ENCODE measurements around the gene PRLH.

The PRLH gene

DNA sequence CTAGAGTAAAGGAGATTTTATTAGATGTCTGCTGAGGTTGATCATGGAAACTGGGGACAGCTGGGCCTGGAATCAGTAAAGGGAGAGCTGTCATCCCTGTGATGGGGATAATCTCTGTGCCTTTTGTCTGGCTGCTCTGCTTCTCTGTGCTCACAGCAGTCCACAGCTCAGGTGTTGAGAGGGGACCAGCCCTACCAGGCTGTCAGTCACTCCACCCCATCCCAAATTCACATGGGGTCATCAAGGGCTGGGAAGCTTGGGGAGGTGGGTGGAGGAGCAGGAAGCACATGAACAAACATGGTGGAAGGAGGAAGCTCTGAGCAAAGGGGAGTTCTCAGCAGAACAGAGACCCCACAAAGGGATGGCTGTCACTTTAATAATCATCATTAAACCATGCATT lies 47.3 kb downstream of the PRLH start:
- no peaks in the 10 kb centered on the region for H3K27me3 ChIP-seq (ENCODE audit: insufficient read depth, poor library complexity, severe bottlenecking)
- H3K4me3 ChIP-seq (ENCODE audit: severe bottlenecking) = no peak overlapping the region
- H3K4me1 ChIP-seq (ENCODE audit: insufficient read depth, poor library complexity, severe bottlenecking) = no peaks in the 10 kb centered on the region
- no peaks in the 10 kb centered on the region for H3K9me3 ChIP-seq (ENCODE audit: severe bottlenecking)
- DNase-seq (ENCODE audit: low spot score) (no peak), ATAC-seq (ENCODE audit: low read depth) (no peak)
- H3K36me3 ChIP-seq (ENCODE audit: low read depth) = no peaks in the 10 kb centered on the region
- no peak for TF ChIP-seq CTCF (IDR thresholded peaks at IDR 0.05; ENCODE audit: poor library complexity, severe bottlenecking)
- H3K27ac ChIP-seq (ENCODE audit: poor library complexity, severe bottlenecking) = no peak overlapping the region

- TF ChIP-seq CTCF (IDR thresholded peaks at IDR 0.05; ENCODE audit: poor library complexity, severe bottlenecking) = no peak
- H3K4me1 ChIP-seq (ENCODE audit: insufficient read depth, poor library complexity, severe bottlenecking) = no peaks in the 10 kb centered on the region
- H3K36me3 ChIP-seq (ENCODE audit: low read depth) = no peaks in the 10 kb centered on the region
- ATAC-seq (ENCODE audit: low read depth) = no peak
- no peak overlapping the region for H3K4me3 ChIP-seq (ENCODE audit: severe bottlenecking)
- H3K27me3 ChIP-seq (ENCODE audit: insufficient read depth, poor library complexity, severe bottlenecking) = no peaks in the 10 kb centered on the region
- no peaks in the 10 kb centered on the region for H3K9me3 ChIP-seq (ENCODE audit: severe bottlenecking)
- no peak overlapping the region for H3K27ac ChIP-seq (ENCODE audit: poor library complexity, severe bottlenecking)
- no peak for DNase-seq (ENCODE audit: low spot score)
These were observed 47.9 kb downstream of the PRLH start for GRCh38 chr2:237614151-237614720.

DNA sequence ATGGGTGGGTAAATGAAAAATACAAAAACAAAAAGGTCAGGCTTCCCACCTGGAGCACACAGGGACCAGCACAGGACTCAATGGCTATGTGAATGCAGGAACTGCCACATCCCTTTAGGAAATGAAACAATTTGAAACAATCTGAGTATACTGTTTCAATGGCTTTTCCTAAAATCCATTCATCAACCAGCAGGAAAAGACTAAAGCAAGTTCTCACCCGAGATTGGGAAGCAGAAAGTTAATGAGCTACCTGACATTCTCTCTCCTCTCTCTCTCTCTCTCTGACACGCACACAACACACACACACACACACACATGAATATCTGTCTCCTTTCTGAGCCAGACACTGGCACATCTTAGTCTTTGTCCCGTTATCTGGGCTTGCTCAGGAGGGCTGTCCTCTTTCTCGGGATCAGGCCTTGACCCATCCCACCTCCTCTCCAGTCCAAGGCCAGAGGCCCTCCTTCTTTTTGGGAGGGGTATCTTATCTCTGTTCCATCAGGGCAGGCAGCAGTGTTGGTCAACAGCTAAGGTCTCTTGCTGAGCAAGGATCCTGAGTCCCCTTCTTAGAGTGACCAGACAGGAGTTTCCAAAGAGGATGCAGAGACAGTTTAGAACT lies 49.4 kb downstream of the PRLH start:
- Histone ChIP-seq H3K4me3 (ENCODE audit: severe bottlenecking) (no peak overlapping the region), H3K36me3 (ENCODE audit: low read depth) (no peaks in the 10 kb centered on the region), H3K4me1 (ENCODE audit: insufficient read depth, poor library complexity, severe bottlenecking) (no peaks in the 10 kb centered on the region), H3K27ac (ENCODE audit: poor library complexity, severe bottlenecking) (no peak overlapping the region), H3K27me3 (ENCODE audit: insufficient read depth, poor library complexity, severe bottlenecking) (no peaks in the 10 kb centered on the region), H3K9me3 (ENCODE audit: severe bottlenecking) (no peaks in the 10 kb centered on the region)
- no peak for TF ChIP-seq CTCF (IDR thresholded peaks at IDR 0.05; ENCODE audit: poor library complexity, severe bottlenecking)
- no peak for ATAC-seq (ENCODE audit: low read depth)
- no peak for DNase-seq (ENCODE audit: low spot score)

DNA sequence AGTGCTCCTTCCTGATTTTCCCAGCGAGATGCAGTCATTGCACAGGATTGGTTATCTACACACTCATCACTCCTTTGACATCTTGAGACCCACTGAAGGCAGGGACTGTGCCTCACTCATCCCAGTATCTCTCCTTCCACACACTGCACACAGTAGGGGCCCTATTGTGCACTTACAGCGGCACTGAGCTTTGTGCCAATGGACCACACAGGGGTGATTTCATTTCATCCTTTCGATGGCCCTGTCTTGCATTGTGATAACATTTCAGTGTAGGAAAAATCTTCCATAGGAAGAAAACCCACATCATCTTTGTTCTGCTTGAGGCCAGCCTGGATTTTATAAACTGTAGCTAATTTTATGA lies 50.0 kb downstream of the PRLH start:
- H3K9me3 ChIP-seq (ENCODE audit: severe bottlenecking) = no peaks in the 10 kb centered on the region
- DNase-seq (ENCODE audit: low spot score) = no peak
- H3K27me3 ChIP-seq (ENCODE audit: insufficient read depth, poor library complexity, severe bottlenecking) = no peaks in the 10 kb centered on the region
- H3K4me3 ChIP-seq (ENCODE audit: severe bottlenecking) = no peak overlapping the region
- H3K27ac ChIP-seq (ENCODE audit: poor library complexity, severe bottlenecking) = no peak overlapping the region
- ATAC-seq (ENCODE audit: low read depth) = no peak; the same call in 2 of the 3 replicates
- no peak for TF ChIP-seq CTCF (IDR thresholded peaks at IDR 0.05; ENCODE audit: poor library complexity, severe bottlenecking)
- H3K4me1 ChIP-seq (ENCODE audit: insufficient read depth, poor library complexity, severe bottlenecking) = no peaks in the 10 kb centered on the region
- H3K36me3 ChIP-seq (ENCODE audit: low read depth) = no peaks in the 10 kb centered on the region

Data from RWPE2 (cell line).